SKM-1 (cell line): ENCODE measurements around the gene EIF2AK3.
"Not testable (repeated sequence)": the region's sequence is repeated elsewhere in the genome, so short reads cannot be mapped to it uniquely, and the experiment has no call there.

Experiments used
- DNase-seq: peaks from one replicate; lab custom pipeline; 2025; ENCODE audit not compliant: unreplicated experiment; lab: John Stamatoyannopoulos, UW

EIF2AK3 gene

GRCh38 chr2:88599527-88599926 is 27.7 kb downstream of the EIF2AK3 start:
- DNase-seq = no peak

- no peak for DNase-seq
These were observed 30.1 kb downstream of the EIF2AK3 start for GRCh38 chr2:88597168-88597567.

DNA sequence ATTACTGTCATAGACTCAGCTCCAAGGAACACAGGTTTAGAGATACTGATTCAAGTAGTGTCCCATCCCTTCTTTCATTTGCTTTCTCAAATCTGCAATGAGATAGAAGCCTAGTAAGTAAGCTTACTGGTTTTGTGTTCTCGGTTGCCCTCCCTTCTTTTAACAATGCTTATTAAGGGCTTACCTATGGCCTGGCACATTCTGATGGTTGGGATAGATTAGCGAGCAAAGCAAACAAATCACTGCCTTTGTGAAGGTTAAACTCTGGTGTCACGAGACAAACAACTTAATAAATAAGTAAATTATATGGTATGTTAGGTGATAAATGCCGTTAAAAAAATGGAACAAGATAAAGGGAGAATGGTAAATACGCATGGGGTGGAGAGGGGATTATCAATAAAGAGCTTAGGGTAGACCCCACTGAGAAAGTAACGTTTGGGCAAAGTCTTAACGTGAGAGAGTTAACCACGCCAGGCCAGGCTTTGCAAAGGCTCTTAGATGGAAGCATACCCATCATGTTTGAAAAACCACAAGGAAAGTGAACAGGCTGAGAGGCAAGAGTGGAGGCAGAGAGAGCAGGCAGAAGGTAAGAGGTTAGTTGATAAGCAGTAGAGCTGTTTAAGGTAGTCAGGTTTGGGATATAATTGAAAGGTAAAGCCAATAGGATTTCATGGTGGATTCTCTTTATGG is 31.0 kb downstream of the EIF2AK3 start:
- DNase-seq = no peak

DNA sequence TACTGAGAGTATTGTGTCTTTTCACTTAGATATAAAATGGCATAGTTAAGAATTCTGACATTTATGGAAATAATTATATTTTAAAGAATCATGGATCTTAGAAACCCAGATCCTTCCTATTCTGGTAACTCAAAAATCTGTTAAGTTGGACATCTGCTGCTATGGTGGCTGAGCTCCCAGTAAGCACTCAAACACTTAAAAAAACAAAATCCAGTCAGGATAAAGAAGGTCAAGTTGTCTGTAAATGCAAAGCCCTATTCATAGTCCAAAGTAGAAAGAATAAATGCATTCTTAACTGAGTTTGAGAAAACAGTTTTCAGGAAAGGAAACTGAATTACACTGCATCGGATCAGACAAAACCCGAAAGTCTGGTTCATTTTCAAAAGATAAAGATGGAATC is 35.6 kb downstream of the EIF2AK3 start:
- no peak for DNase-seq

DNA sequence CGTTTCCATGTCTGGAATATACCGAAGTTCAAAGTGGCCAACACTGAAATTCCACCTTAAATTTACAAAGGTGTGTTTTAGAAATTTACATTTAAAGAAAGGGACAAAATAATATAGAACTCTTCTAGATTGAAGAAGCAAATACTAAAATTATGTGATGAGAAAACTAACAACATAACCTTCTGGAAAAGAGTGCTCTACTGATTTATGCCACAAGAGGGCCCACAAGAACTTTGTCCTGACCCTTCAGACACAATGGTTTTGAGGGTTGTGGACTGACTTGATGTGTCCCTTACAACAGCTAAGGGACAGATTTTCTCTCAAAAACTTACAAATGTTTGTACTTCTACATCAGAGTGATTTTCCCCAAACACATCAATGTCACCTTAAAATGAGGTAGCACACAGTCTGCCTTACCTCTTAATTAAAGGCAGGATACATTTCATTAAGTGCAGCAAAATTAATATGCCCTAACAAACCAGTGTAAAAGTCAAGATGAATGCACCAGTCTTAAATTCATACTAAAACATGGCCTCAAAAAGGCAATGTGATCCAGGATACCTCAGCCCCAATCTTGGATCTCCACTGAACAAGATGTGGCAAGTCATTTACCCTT is 36.2 kb downstream of the EIF2AK3 start:
- DNase-seq = peak; percentile 68

DNA sequence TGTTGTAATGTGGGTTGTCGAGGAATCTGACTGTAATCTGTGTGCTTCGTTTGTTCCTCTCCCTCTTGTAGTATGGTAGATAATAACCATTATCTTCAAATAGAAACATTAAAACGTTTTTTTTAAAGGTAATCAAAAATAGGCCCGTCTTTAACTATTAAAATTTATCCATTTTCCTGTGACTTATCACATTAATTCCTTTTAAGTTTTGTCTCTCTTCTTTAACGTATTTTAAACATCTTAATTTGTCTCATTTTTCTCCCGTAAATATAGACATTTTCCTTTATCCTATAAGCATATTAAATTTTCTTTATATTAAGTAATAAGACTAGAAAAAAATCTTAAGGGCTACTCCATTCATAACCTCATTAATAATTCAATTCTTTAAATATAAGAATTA is 41.3 kb downstream of the EIF2AK3 start:
- DNase-seq = no peak

- no peak for DNase-seq
These were observed 45.2 kb downstream of the EIF2AK3 start for GRCh38 chr2:88582030-88582429.

- DNase-seq = no peak
These were observed 47.2 kb downstream of the EIF2AK3 start for GRCh38 chr2:88580088-88580487.

DNA sequence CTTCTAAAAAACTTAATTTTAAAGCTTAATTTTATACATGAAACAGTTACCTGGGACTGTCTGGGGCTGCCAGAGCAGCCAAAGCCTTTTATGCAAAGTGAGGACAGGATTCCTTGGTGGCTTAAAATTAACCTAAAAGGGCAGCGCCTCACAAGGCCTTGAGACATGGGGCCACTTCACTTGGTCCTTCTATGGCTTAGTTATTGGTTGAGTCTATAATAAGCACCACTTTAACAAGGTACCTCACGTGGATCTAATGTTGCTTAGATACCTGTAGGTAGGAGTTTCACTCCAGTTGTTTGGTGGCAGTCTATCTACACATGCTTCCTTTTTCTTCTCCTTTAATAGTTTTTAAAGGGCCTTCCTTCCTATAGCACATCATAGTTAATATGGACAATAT is 51.6 kb downstream of the EIF2AK3 start:
- DNase-seq = no peak

- no peak for DNase-seq
These were observed 52.2 kb downstream of the EIF2AK3 start for GRCh38 chr2:88575051-88575450.

DNA sequence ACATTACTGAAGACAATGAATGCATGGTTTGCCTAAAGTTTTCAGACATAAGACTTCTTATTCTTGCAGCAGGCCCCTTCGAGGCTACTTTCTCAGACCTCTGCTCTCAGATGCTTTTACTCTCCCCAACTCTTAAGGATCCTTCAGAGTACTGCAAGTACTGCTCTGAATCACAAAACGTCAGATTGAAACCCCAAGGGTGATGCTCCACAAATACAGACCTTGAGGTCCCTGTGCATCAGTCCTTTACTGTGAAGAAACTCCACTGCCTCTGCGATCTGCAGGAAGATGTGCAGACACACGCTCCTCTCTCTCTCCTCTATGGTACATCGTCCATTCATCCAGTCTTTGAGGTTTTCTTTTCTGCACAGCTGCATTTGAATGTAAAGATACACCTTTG is 52.8 kb downstream of the EIF2AK3 start:
- no peak for DNase-seq

DNA sequence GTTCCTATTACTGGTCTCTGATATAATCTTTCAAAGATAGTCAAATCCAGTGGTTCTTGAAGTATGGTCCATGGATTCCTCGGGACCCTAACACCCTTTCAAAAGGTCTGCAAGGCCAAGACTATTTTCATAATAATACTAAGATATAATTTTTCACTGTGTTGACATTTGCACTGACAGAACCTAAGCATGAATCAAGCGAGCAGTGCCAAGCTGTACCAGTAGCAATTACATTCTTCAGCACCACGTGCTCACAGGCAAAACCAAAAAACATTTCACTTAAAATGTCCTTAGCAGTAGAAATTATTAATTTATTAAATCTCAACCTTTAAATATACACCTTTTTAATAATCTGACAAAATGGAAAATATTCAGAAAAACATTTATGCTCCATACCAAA is 59.1 kb downstream of the EIF2AK3 start:
- no peak for DNase-seq

DNA sequence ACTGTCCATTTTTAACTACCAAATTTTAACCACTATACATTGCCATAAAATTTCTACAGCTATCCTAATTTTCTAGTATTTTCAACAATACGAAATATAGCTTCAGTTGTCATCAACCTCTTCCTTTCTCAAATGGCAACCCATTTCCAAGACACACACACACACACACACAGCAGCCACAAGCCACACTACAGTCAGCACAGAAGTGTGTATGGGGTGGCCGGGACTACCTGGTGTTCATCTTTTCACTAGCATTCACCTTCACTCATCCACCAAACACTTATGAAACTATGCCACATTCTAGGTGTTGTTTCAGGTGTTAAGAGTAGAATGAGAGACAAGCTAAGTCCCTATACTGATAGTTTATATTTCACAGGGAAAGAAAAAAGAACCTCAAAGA is 62.9 kb downstream of the EIF2AK3 start:
- no peak for DNase-seq

- DNase-seq = no peak
These were observed 64.1 kb downstream of the EIF2AK3 start for GRCh38 chr2:88563129-88563528.

DNA sequence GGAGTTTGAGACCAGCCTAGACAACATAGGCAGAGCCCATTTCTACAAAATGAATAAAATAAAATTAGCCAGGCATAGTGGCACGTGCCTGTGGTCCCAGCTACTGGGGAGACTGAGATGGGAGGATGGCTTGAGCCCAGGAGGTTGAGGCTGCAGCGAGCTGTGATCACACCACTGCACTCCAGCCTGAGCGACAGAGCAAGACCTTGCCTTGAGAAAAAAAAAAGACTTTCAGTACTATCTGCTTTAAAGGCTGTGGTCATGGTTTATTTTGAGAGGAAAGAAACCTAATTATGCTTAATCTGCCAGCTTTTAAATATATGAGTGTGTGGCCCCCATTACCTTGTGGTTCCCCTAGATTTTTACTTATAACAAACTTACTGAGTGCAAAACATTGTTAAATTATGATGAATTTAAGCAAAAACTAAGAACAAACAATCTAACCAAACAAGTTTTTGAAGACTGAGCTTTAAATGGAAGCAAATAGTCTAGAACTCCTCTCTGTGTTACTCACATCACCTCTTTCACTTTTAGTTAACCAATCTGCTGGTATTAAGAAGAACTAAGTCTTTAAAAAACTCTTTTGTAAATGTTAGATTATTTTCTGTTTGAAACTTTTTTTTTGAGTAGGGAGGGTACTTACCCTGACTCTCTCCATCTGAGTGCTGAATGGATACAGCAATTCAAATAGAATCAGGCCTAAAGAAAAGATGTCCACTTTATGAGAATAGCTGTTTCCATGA is 65.4 kb downstream of the EIF2AK3 start:
- DNase-seq = no peak

DNA sequence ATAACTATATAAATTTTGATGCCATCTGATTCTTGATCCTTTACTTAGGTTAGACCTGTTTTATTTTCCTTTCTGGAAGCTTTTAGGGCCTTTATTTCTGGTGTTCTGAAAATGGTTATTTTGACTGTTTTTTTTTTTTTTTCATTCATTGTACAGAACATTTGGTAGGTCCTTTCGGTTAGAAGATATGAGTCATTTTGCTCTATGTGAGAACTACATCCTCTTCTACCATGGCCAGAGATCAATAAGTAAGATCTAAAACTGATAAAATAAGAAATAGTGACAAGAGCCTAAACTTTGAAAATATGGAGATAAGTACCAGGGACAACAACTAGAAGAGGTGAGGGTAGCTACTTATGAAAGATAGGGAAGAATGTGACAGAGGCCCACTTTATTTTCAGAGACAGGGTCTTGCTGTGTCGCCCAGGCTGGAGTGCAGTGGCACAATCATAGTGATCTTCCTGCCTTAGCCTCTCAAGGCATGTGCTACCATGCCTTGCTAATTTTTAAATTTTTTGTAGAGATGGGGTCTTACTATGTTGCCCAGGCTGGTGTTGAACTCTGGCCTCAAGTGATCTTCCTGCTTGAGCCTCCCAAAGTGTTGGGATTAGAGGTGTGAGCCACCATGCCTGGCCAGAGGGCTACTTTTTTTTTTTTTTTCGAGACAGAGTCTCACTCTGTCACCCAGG is 66.5 kb downstream of the EIF2AK3 start:
- no peak for DNase-seq

DNA sequence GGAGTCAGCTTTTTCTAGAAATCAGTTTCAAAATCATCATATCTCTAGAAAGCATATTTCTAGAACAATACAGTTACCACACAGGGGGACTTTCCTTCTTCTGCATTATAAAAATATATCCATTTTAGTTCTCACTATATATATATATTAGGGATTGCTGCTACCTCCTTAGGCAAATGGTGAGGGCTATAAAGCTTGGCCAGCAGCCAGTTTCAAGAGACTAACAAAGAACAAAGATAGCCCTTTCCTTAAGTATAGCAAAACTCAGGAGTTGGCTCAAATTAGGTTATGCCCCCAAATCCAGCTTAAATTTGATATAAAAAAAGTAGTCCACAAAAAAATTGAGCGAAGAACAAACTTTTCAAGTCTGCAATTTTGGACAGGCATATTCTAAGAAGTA is 70.0 kb downstream of the EIF2AK3 start:
- DNase-seq = no peak

DNA sequence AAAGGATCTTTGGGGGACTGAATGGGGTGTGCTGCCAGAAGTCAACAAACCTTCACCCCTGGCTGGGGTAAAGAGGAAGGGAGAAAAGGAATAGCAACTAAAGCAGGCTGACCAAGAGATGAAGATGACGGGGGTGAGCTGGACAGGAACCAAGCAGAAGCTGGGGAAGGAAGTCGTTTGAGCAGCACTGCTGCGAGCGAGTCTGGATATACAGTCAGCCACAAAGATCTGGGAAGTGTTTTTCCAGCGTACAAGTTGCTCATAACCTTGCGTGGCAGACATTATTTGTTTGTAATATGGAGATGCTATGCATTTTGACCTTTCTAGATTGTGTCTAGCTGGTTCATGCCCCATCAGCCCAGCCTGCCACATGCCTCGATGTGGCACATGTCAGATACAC is 71.2 kb downstream of the EIF2AK3 start:
- no peak for DNase-seq

DNA sequence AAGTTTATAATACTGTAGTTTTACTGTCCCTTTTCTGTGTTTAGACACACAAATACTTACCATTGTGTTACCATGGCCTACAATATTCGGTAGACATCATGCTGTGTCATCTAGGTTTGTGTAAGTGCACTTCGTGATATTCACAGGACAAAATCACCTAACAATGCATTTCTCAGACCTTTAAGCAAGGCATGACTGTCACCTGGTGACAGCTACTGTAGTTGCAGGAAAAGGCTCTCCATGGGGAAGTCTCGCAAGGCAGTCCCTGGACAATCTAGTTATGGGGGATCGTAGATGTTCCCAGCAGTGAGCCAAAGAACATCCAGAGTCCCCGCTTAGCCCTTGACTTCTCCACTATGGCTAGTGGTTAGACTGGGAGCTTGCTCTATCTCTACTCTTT is 73.1 kb downstream of the EIF2AK3 start:
- no peak for DNase-seq

- DNase-seq = no peak
These were observed 77.5 kb downstream of the EIF2AK3 start for GRCh38 chr2:88549616-88550292.

DNA sequence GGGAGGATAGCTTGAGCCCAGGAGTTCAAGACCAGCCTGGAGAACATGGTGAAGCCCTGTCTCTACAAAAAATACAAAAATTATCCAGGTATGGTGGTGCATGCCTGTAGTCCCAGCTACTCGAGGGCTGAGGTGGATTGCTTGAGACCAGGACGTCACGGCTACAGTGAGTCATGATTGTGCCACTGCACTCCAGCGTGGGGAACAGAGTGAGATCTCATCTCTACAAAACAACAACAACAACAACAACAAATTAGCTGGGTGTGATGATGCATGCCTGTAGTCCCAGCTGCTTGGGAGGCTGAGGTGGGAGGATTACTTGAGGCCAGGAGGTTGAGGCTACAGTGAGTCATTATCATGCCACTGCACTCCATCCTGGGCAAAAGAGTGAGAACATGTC is 81.0 kb downstream of the EIF2AK3 start:
- not testable (repeated sequence) for DNase-seq
